Measurements from ENCODE around the gene KLF2. TPM values are rescaled to one million over a fixed set of nuclear protein-coding genes. Genes with fewer than 3 reads are reported as not detected.

KLF2 gene
- total RNA-seq, 1 donor from 2014 or later, result 65.2 TPM

GRCh38 chr19:16334411-16334810 lies 9.8 kb downstream of the KLF2 start:
- no peaks in the 10 kb centered on the region for H3K27me3 ChIP-seq (ENCODE audit: low read depth)
- intact Hi-C loops (cut with micrococcal nuclease), result no loop called here
- no peak overlapping the region for H3K27ac ChIP-seq (replicated peaks)
- no peaks in the 10 kb centered on the region for H3K36me3 ChIP-seq
- no peak for TF ChIP-seq CTCF (IDR thresholded peaks at IDR 0.05; ENCODE audit: borderline replicate concordance)
- H3K9me3 ChIP-seq (replicated peaks), result no peaks in the 10 kb centered on the region
- no peak for DNase-seq
- H3K4me3 ChIP-seq, result no peak overlapping the region
- peaks cover 30% of the 10 kb centered on the region for H3K4me1 ChIP-seq

DNA sequence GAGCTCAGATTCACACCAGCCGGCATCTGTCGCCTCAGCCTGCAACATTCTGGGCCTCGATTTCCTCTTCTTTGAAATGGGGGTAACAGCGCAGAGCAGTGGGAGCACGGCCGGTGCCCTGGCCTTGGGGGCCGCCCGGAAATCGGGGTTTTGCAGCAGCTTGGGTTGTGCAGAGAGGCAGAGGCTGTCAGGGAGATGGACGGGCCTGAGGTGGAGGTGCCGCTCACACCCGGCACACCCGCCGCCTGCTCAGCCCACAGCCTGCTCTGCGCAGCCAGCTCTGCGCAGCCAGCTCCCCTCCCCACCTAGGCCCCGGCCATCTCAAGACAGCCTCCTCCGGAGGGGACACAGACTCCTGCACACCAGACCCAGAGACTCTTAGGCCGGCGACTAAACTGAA lies 10.6 kb downstream of the KLF2 start:
- Histone ChIP-seq H3K27me3 (ENCODE audit: low read depth) (no peaks in the 10 kb centered on the region), H3K9me3 (replicated peaks) (no peaks in the 10 kb centered on the region), H3K4me3 (no peak overlapping the region), H3K27ac (replicated peaks) (no peak overlapping the region), H3K4me1 (peaks cover 38% of the 10 kb centered on the region), H3K36me3 (no peaks in the 10 kb centered on the region)
- no peak for TF ChIP-seq CTCF (IDR thresholded peaks at IDR 0.05; ENCODE audit: borderline replicate concordance)
- no peak for DNase-seq
- intact Hi-C loops (cut with micrococcal nuclease), result no loop called here

- Histone ChIP-seq H3K27me3 (ENCODE audit: low read depth) (no peaks in the 10 kb centered on the region), H3K36me3 (no peaks in the 10 kb centered on the region), H3K4me1 (peaks cover 45% of the 10 kb centered on the region), H3K9me3 (replicated peaks) (no peaks in the 10 kb centered on the region), H3K27ac (replicated peaks) (no peak overlapping the region), H3K4me3 (no peak overlapping the region)
- no peak for DNase-seq
- intact Hi-C loops (cut with micrococcal nuclease), result no loop called here
- no peak for TF ChIP-seq CTCF (IDR thresholded peaks at IDR 0.05; ENCODE audit: borderline replicate concordance)
Measured at GRCh38 chr19:16336571-16336970, 11.9 kb downstream of the KLF2 start.

GRCh38 chr19:16337809-16338469 lies 13.3 kb downstream of the KLF2 start:
- intact Hi-C loops (cut with micrococcal nuclease), result no loop called here
- peaks cover 51% of the 10 kb centered on the region for H3K4me1 ChIP-seq
- no peak overlapping the region for H3K4me3 ChIP-seq
- DNase-seq, result no peak
- no peaks in the 10 kb centered on the region for H3K27me3 ChIP-seq (ENCODE audit: low read depth)
- peak overlapping the region; percentile 97 for H3K27ac ChIP-seq (replicated peaks)
- no peaks in the 10 kb centered on the region for H3K9me3 ChIP-seq (replicated peaks)
- no peak for TF ChIP-seq CTCF (IDR thresholded peaks at IDR 0.05; ENCODE audit: borderline replicate concordance)
- H3K36me3 ChIP-seq, result no peaks in the 10 kb centered on the region

DNA sequence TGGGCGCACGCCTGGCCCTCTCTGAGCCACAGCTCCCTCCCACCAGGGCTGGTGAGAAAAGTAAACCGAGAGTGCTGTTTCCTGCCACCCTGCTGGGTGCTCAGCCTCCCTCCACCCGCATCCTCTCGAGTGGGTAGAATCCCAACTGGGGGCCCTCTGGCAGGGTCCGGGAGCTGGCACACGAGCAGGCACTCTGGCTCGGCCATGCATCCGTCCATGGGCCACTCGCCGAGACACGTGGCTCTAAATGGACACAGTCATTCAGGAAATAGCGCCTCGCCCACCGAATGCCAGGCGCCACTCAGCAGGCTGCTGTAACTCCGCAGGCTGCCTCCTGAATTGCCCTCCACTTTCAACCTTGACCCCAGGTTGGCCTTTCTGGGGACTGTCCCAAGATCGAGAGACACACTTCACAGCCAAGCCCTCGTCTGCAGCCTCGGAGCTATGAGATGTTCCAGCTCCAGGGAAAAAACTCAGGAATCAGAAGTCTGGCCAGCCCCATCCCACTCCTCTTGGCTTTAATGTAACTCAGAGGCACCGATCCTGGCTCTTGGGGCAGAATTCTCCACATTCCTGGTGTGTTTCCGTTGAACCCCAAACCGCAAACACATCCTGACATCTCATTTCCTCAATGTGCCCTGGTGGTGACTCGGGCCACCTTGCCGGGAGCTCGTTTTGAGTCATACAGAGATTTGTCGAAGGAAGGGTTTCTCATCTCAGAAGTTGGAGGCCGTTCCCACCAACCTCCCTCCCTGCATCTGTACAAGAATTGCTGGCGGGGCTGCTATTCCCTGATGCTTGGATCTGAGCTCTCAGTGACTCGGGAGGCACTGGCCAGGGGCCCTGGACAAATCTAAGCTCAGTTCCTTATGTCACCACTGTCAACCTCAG lies 14.1 kb downstream of the KLF2 start:
- H3K4me3 ChIP-seq, result no peak overlapping the region
- no peaks in the 10 kb centered on the region for H3K36me3 ChIP-seq
- no peaks in the 10 kb centered on the region for H3K9me3 ChIP-seq (replicated peaks)
- intact Hi-C loops (cut with micrococcal nuclease), result no loop called here
- H3K27me3 ChIP-seq (ENCODE audit: low read depth), result no peaks in the 10 kb centered on the region
- H3K4me1 ChIP-seq, result peaks cover 59% of the 10 kb centered on the region
- no peak for DNase-seq
- H3K27ac ChIP-seq (replicated peaks), result peak overlapping the region; percentile 97
- TF ChIP-seq CTCF (IDR thresholded peaks at IDR 0.05; ENCODE audit: borderline replicate concordance), result no peak
